Stimulated activated CD4-positive, alpha-beta T cell treated with anti-CD3 and anti-CD28 coated beads, Interleukin-1b, Interleukin-23, amount 100 ng/mL, for 4 hours (primary cell): Measurements from ENCODE around the gene ETS1.

Source experiments
- DNase-seq, 2 donors: peaks; one replicate each; pipeline ENCODE4 v3.0.0-alpha.2; 2020; ENCODE audit warnings: low read depth in 2 of 2

Gene ETS1

GRCh38 chr11:128587415-128587814 is at the start of gene ETS1:
TSS of gene ETS1 (minus strand) at chr11:128587558. CDS start at chr11:128573130, 14,428 bp downstream.
- DNase-seq: no peak

GRCh38 chr11:128634395-128634794 is 47.0 kb upstream of the ETS1 start:
- no peak for DNase-seq

GRCh38 chr11:128633384-128633965 is 46.1 kb upstream of the ETS1 start:
- no peak for DNase-seq

GRCh38 chr11:128632141-128632791 is 44.9 kb upstream of the ETS1 start:
- peak; percentile 23 to 29 for DNase-seq

DNA sequence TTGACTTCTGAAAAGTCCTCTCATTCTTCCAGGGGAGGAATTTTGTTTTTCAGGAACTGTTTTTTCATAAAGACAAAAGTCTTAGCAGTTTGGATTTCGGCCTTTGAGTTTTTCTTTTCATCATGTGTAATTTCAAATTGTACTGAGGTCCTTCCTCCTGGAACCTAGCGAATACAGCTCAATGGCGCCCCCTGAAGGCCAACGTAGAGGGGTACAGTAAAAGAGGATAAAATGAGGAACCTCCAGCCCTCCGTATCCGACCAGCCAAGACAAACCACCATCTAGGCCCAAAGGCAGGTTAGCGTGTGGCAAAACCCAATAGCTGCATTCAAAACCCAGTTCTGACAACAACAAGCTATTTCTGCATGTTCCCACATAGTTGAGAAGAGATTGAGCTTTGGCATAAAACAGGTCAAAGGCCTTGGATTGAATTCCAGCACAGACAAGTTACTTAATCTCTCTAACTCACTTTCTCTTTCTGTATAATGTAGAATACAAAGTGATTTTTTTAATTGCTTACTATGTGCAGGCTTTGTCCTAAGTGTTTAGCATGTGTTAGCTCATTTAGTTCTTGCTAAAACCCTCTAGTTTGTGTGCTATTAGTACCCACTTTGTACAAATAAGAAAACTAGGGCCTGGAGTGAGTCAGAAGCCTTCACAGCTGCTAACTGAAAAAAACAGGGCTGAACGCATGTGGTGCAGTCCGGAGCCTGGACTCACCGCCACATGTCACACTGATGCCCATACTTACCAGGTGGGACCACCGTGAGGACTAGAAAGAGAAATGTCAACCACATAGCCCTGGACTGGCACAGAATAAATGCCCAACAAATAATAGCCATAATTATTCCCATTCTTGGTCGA is 43.2 kb upstream of the ETS1 start:
- DNase-seq: peak; percentile 93 to 95

DNA sequence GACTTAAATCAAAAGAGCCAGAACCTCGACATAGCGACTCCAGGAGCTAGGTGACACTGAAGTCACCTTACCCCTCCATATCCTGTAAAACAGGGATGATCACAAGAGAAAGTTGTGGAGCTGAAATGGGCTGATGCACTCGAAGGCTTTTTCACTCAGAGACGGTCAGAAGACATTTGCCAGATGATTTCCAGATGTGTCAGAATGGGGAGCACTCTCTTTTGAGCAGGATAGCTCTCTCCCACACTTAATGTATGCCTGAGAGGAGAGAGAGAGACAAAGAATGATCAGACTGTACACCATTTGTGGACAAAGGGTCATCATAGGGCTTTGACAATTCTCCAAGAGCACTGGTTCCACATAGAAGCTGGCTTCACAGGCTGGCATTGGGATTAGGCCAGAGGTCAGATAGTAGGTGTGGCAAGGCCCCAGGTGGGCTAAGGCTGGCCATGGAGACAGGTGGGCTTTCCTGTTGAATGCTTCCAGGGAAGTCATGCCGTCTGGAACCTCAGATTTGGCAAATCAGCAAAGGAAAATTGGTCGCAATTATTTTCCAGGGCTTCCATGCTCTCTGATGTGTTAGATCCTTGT is 42.3 kb upstream of the ETS1 start:
- DNase-seq: no peak

GRCh38 chr11:128628686-128629085 is 41.3 kb upstream of the ETS1 start:
- no peak for DNase-seq

GRCh38 chr11:128628325-128628673 is 40.9 kb upstream of the ETS1 start:
- DNase-seq: no peak

GRCh38 chr11:128627666-128628324 is 40.4 kb upstream of the ETS1 start:
- DNase-seq: no peak

GRCh38 chr11:128626913-128627665 is 39.7 kb upstream of the ETS1 start:
- no peak for DNase-seq

GRCh38 chr11:128625746-128626145 is 38.4 kb upstream of the ETS1 start:
- DNase-seq: no peak

DNA sequence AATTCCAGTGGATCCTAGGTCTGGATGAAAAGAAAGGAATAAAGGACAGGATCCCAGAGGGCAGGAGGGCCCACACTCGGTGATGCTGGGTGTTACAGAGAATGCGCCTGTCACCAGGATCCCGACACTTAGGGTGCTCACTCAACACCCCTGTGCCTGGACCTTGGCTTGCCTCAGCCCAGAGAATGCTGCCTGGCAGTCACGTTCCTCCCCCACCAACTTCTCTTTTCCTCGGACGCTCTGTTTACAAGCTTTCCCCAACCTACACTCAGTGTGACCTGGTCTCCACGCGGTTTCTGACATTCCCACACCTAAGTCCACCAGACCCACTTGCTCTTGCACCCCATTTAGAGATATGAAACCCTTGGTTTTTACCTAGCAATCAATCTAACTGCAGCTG is 38.0 kb upstream of the ETS1 start:
- DNase-seq: no peak

DNA sequence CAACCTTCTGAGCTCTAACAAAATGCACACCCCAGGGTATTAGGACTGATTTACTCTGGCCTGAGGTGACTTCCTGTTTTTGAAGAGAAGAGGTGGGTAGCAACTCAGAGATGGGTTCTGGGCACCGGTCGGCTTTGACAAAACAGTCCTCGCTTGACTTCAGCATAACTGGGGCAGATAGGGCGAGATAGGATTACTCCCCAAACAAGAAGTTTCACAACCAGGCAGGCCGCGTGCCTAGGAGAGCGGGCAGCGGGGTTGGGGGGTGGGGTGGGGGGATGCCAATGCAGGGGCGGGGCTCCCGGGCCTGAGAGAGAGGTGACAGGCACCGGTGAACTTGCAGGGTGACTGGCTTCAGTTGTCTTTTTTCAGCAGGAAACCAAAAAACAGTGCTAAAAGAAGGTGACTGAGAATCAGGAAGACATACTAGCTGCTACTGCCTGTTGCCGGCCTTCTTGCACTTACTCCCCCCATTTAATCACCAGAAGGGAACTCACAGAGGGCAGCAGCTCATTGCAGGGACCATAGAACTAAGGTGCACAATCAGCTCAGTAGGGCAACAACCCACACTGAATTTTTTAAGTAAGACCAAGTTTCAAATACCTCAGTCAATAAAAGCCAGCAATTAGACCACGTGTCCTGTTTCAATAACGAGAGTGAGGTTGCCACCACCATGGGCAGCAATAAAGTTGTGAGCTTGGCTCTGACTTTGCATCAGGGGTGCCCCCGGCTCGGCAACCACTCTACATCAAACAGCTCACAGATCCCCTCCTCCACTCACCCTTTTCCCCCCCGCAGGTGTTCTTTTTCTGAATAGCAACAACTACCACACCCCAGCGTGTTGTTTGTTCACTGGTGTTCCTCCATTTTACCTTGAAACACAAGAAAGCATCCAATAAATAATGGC is 37.2 kb upstream of the ETS1 start:
- peak; percentile 23 to 31 for DNase-seq

- DNase-seq: no peak
Measured at GRCh38 chr11:128623091-128623490, 35.7 kb upstream of the ETS1 start.

DNA sequence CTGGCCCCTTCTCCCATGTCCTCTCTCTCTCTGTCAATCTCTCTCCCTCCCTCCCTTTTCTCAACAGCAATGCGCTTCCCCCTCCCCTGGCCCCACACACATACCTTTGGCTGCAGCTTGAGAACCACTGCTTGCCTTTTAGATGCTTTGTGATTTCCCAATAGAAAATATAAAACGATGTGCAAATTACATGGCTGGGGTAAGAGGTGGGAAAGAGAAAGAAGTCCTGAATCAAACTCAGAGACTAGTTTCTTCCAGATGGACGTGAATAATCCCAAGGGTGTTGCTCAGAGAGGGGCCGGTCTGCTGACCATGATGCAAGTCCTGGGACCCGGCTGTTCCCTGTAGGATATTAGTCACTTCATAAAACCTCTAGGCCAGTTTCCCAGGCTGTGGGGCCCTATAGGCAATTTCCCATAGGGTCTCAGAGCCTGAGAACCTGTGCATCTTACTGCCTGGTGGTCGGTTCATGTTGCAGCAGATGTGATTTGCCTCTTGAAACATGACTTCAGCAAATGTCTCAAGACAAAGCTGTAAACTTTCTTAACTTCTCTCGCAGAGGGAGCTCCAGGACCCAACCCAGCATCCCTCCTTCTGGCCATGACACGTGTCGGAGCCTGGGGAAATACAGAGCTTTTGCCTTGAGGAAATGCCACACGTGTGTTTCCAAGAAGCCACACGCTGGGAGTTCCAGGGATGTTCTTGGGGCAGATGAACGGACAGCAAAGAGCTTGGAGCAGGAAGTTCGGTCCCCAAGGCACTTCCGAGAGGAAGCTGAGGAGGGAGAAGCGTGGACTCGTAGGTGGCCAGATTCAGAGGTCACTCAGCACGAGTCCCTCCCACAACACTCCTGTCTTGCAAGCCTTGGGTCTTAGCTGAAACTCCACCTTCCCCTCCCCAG is 34.5 kb upstream of the ETS1 start:
- DNase-seq: no peak

DNA sequence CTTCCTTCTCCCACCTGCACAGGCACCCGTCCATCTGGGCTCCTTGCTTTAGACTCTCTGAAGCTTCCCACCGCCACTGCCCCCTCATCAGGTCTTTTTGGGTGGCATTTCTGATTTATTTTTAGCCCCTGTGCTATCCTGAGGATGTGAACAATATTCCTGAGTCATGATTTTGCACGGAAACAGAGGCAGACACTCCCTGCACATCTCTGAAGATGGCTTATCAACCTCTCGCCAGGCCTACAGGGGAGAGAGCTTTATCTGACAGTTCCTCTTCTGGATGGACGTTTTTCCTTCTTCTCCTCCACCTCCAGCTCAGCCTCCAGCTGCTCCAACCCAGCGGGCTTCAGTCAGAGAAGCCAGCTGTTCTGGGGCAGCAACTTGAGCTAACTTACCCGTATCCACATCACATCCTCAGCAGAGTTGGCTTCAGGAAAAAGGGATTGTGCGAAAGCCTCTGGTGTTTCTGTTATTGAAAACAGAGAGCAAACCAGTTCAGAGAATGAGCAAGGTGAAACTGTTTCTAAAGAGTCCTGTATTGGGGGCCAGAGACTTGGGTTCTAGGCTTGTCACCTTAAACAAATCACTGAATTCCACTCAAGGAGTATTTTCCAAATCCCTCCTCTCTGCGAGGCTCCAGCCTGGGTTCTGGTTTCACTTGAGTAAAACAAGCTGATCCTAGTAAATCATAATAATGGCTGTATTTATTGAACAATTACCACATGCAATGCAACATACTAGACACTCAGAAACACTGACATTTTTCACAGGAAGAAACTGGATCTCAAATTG is 33.1 kb upstream of the ETS1 start:
- DNase-seq: no peak

DNA sequence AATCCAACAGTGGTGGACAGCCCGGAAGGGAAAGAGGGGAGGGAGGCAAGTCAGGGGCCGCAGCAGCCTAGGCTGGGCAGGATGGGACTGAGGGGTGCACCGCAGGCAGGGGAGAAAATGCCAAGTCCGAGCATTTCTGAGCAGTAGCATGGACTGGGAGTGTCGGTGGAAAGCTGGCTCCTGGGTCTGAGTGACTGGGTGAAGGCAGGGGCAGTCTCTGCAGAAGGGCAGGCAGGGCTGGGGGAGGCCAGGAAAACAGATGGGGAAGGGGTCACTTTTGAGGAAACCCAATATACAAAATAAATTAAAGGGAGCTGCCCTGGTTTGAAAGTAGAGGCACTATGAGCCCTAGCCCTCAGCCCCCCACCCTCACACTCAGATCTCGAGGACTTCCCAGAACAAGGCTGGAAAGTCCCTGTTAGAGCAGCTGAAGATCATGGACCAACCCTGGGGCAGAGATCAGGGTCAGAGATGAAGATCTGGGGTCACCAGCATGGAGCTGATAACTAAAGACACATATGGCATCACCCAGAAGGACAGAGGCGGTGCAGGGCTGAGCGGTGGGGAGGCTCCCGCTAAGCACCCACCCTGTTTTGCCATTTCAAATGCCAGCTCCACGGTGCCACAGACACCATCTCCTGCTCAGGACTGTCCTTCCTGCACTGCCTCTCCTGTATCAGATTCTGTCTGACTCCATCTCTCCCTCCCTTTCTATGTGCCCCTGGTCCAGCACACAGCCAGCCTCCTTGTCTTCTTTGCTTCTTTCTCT is 32.4 kb upstream of the ETS1 start:
- DNase-seq: no peak

GRCh38 chr11:128619007-128619406 is 31.6 kb upstream of the ETS1 start:
- DNase-seq: no peak
